WERI-Rb-1 (cell line): Measurements from ENCODE around the gene PDE8B.

Experiments used
- DNase-seq: peaks from one replicate; pipeline ENCODE4 v3.0.0-alpha.2; 2020
- H3K27ac ChIP-seq: fragments of 250-450 bp; sonication (Bioruptor Pico); 2 replicates; pipeline ENCODE4 v1.5.1; 2020; ENCODE audit warnings: mild to moderate bottlenecking, moderate library complexity
- H3K27me3 ChIP-seq: fragments of 250-450 bp; sonication (Bioruptor Pico); 2 replicates; pipeline ENCODE4 v1.5.1; 2021; ENCODE audit warnings: mild to moderate bottlenecking, low read depth, moderate library complexity; ENCODE audit not compliant: insufficient read depth, severe bottlenecking
- H3K36me3 ChIP-seq: fragments of 250-450 bp; sonication (Bioruptor Pico); 2 replicates; pipeline ENCODE4 v1.5.1; 2020; ENCODE audit warnings: mild to moderate bottlenecking, moderate library complexity
- H3K4me3 ChIP-seq: 2 replicates; pipeline ENCODE4 v1.5.1; 2011; ENCODE audit warnings: low read depth, mild to moderate bottlenecking, control low read depth, low read length
- H3K9me3 ChIP-seq: fragments of 250-450 bp; sonication (Bioruptor Pico); 2 replicates; pipeline ENCODE4 v1.5.1; 2021; ENCODE audit warnings: mild to moderate bottlenecking, moderate library complexity; ENCODE audit not compliant: severe bottlenecking
- TF ChIP-seq, protein P1 (sequence below): IDR thresholded peaks from 2 replicates; pipeline ENCODE4 v1.5.1; 2011; ENCODE audit warnings: low read depth, mild to moderate bottlenecking, control low read depth, inconsistent platforms, low read length

Gene PDE8B

DNA sequence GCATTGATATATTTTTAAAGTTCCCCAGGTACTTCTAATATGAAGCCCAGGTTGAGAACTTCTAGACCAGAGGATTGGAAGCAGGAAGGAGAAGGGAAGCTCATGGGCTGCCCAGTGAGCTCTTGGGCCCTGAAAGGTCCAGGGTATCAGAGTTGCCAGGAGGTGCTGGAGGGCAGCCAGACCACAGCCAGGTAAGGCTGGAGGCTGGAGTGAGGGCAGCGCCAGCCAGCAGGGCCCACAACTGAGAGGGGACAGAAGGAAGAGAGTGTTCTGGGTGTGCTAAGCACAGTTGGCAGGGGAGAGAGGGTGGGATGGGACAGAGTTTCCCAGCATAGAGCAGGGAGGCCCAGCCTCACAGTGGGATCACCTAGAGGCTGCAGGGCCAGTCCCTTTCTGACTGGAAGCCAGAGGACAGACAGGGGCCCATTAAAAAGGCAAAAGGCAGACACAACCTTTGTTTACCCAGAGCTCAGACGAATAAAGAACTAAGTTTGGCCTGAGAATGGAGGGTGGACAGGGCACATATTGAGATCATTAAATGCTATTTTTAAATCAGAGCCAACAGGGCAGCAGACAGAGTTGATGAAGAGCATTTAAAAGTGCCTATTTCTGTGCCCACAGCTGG lies 94.9 kb downstream of the PDE8B start:
- no peaks in the 10 kb centered on the region for H3K36me3 ChIP-seq
- no peaks in the 10 kb centered on the region for H3K9me3 ChIP-seq
- H3K4me3 ChIP-seq = no peak overlapping the region
- TF ChIP-seq, protein P1, sequence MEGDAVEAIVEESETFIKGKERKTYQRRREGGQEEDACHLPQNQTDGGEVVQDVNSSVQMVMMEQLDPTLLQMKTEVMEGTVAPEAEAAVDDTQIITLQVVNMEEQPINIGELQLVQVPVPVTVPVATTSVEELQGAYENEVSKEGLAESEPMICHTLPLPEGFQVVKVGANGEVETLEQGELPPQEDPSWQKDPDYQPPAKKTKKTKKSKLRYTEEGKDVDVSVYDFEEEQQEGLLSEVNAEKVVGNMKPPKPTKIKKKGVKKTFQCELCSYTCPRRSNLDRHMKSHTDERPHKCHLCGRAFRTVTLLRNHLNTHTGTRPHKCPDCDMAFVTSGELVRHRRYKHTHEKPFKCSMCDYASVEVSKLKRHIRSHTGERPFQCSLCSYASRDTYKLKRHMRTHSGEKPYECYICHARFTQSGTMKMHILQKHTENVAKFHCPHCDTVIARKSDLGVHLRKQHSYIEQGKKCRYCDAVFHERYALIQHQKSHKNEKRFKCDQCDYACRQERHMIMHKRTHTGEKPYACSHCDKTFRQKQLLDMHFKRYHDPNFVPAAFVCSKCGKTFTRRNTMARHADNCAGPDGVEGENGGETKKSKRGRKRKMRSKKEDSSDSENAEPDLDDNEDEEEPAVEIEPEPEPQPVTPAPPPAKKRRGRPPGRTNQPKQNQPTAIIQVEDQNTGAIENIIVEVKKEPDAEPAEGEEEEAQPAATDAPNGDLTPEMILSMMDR = no peak
- no peak for DNase-seq
- H3K27ac ChIP-seq = no peak overlapping the region
- no peaks in the 10 kb centered on the region for H3K27me3 ChIP-seq

DNA sequence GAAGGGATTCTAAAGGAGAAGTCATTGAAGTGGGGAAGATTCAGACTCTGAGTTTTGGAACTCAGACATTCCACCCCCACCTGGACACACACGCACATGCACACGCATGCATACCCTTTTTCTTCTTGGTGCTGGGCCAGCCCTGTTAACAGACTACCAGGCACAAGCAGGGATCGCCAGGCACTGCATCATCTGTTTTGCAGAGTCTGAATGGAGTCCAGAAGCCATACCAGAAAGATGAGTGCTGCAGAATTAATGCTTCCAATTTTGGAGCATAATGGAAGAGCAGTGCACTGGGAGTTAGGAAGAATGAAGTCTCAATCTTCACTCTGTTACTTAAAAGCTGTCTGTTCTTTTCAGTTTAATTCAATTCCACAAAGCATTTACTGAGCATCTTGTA lies 95.5 kb downstream of the PDE8B start:
- H3K27ac ChIP-seq = no peak overlapping the region
- H3K36me3 ChIP-seq = no peaks in the 10 kb centered on the region
- H3K9me3 ChIP-seq = no peaks in the 10 kb centered on the region
- DNase-seq = no peak
- TF ChIP-seq, protein P1 = no peak
- H3K4me3 ChIP-seq = no peak overlapping the region
- no peaks in the 10 kb centered on the region for H3K27me3 ChIP-seq

DNA sequence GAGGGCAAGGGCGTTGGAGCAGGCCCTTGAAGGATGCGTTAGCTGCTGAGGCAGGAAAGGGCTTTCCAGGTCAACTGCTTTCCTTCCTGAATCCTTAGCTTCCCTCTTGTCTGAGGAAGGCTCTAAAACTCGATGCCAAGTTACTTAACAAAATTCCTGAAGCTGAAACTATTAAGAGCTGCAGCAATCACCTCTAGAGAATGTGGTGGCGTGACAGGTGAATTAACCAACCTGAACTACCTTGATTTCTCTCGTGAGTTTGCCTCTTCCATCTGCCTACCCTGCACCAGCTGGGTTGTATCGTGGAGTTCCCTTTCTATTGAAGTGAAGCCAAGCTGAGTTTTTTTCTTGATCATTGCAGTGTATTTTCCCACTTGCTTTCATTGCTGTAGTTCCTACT lies 96.1 kb downstream of the PDE8B start:
- H3K27ac ChIP-seq = no peak overlapping the region
- TF ChIP-seq, protein P1 = no peak
- no peak overlapping the region for H3K4me3 ChIP-seq
- H3K9me3 ChIP-seq = no peaks in the 10 kb centered on the region
- no peak for DNase-seq
- no peaks in the 10 kb centered on the region for H3K36me3 ChIP-seq
- H3K27me3 ChIP-seq = no peaks in the 10 kb centered on the region

DNA sequence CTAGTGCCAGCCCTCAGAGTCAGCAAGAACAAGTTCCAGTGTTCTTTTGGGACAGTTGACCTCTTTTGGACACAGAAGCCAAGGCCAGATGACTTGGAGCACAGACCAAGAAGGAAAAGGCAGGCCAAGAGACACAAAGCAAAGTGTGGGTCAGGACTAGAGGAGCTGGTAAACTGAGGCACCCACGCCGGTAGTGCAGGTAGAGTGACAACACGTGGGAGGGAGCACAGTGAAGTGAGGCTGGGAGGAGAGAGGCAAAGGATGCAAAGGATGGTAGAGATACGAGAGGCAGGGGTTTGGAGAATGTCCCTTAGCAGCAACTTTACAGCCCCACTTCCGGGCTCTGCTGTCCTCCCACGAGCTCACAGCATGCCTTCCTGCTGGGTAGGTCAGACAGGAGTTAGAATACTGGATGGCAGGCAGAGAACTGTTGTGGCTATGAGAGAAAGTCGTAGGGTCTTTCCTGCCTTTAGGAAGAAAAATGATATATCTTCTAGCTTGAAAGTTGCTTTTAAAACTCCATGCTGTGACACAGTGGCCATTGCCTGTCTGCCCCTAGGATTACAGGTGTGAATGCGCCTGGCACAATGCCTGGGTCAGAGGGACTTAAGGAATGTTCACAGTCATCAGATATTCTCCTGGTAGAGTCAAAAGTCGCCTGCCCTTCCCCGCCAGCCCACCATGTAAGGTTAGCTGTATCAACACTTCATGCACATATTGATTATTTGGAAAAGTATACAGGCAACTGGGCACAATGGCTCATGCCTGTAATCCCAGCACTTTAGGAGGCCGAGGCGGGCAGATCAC lies 97.9 kb downstream of the PDE8B start:
- no peaks in the 10 kb centered on the region for H3K9me3 ChIP-seq
- no peak overlapping the region for H3K27ac ChIP-seq
- H3K27me3 ChIP-seq = no peaks in the 10 kb centered on the region
- H3K4me3 ChIP-seq = no peak overlapping the region
- TF ChIP-seq, protein P1 = no peak
- DNase-seq = no peak
- no peaks in the 10 kb centered on the region for H3K36me3 ChIP-seq

DNA sequence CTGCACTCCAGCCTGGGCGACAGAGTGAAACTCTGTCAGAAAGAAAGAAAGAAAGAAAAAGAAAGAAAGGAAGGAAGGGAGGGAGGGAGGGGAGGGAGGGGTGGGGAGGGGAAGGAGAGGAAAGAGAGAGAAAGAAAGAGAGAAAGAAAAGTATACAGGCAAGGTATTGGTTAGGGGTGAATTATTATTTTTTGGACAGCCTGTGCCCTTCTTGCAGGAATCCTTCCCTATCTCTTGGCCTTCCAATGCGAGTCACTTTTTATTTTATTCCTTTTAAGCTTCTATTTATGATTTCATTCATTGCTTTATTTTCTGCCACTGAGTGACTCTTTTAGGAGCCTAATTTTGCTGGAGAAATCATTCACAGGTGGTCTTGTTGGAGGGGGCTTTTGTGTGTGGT lies 98.7 kb downstream of the PDE8B start:
- TF ChIP-seq, protein P1 = no peak
- no peaks in the 10 kb centered on the region for H3K36me3 ChIP-seq
- no peak overlapping the region for H3K4me3 ChIP-seq
- DNase-seq = no peak
- no peaks in the 10 kb centered on the region for H3K9me3 ChIP-seq
- H3K27ac ChIP-seq = no peak overlapping the region
- no peaks in the 10 kb centered on the region for H3K27me3 ChIP-seq
